ENCODE results near the gene NARS2.
"Not testable (repeated sequence)": the region's sequence is repeated elsewhere in the genome, so short reads cannot be mapped to it uniquely, and the experiment has no call there.

The NARS2 gene

GRCh38 chr11:78547931-78548705 lies 26.5 kb downstream of the NARS2 start:
- TF ChIP-seq POLR2A (IDR thresholded peaks at IDR 0.05; ENCODE audit: low read depth, low read length) = no peak
- FAIRE-seq (no peak), DNase-seq (ENCODE audit: insufficient read length, low spot score) (no peak)

GRCh38 chr11:78542007-78542406 lies 32.7 kb downstream of the NARS2 start:
- DNase-seq (ENCODE audit: insufficient read length, low spot score) = no peak
- no peak for TF ChIP-seq POLR2A (IDR thresholded peaks at IDR 0.05; ENCODE audit: low read depth, low read length)
- FAIRE-seq = no peak

GRCh38 chr11:78541537-78541936 lies 33.1 kb downstream of the NARS2 start:
- TF ChIP-seq POLR2A (IDR thresholded peaks at IDR 0.05; ENCODE audit: low read depth, low read length) = no peak
- FAIRE-seq = no peak
- DNase-seq (ENCODE audit: insufficient read length, low spot score) = no peak

- FAIRE-seq = no peak
- TF ChIP-seq POLR2A (IDR thresholded peaks at IDR 0.05; ENCODE audit: low read depth, low read length) = no peak
- no peak for DNase-seq (ENCODE audit: insufficient read length, low spot score)
Observed at GRCh38 chr11:78540256-78540655, 34.4 kb downstream of the NARS2 start.

- TF ChIP-seq POLR2A (IDR thresholded peaks at IDR 0.05; ENCODE audit: low read depth, low read length) = no peak
- DNase-seq (ENCODE audit: insufficient read length, low spot score) (no peak), FAIRE-seq (peak; percentile 11)
Observed at GRCh38 chr11:78539506-78539905, 35.2 kb downstream of the NARS2 start.

GRCh38 chr11:78536933-78537332 lies 37.7 kb downstream of the NARS2 start:
- peak; percentile 70 for FAIRE-seq
- no peak for DNase-seq (ENCODE audit: insufficient read length, low spot score)
- no peak for TF ChIP-seq POLR2A (IDR thresholded peaks at IDR 0.05; ENCODE audit: low read depth, low read length)

GRCh38 chr11:78535920-78536319 lies 38.7 kb downstream of the NARS2 start:
- DNase-seq (ENCODE audit: insufficient read length, low spot score) (no peak), FAIRE-seq (no peak)
- TF ChIP-seq POLR2A (IDR thresholded peaks at IDR 0.05; ENCODE audit: low read depth, low read length) = no peak

GRCh38 chr11:78535027-78535426 lies 39.6 kb downstream of the NARS2 start:
- no peak for TF ChIP-seq POLR2A (IDR thresholded peaks at IDR 0.05; ENCODE audit: low read depth, low read length)
- DNase-seq (ENCODE audit: insufficient read length, low spot score) = no peak
- FAIRE-seq = no peak

- no peak for DNase-seq (ENCODE audit: insufficient read length, low spot score)
- TF ChIP-seq POLR2A (IDR thresholded peaks at IDR 0.05; ENCODE audit: low read depth, low read length) = no peak
- peak; percentile 90 for FAIRE-seq
Observed at GRCh38 chr11:78533399-78533798, 41.3 kb downstream of the NARS2 start.

GRCh38 chr11:78532991-78533390 lies 41.7 kb downstream of the NARS2 start:
- DNase-seq (ENCODE audit: insufficient read length, low spot score) (no peak), FAIRE-seq (no peak)
- no peak for TF ChIP-seq POLR2A (IDR thresholded peaks at IDR 0.05; ENCODE audit: low read depth, low read length)

- FAIRE-seq (no peak), DNase-seq (ENCODE audit: insufficient read length, low spot score) (no peak)
- TF ChIP-seq POLR2A (IDR thresholded peaks at IDR 0.05; ENCODE audit: low read depth, low read length) = no peak
Observed at GRCh38 chr11:78526497-78527146, 48.0 kb downstream of the NARS2 start.

GRCh38 chr11:78525720-78526119 lies 48.9 kb downstream of the NARS2 start:
- no peak for FAIRE-seq
- no peak for DNase-seq (ENCODE audit: insufficient read length, low spot score)
- no peak for TF ChIP-seq POLR2A (IDR thresholded peaks at IDR 0.05; ENCODE audit: low read depth, low read length)

GRCh38 chr11:78520230-78520629 lies 54.4 kb downstream of the NARS2 start:
- no peak for DNase-seq (ENCODE audit: insufficient read length, low spot score)
- TF ChIP-seq POLR2A (IDR thresholded peaks at IDR 0.05; ENCODE audit: low read depth, low read length) = no peak
- peak; percentile 6 for FAIRE-seq

GRCh38 chr11:78516281-78516680 lies 58.4 kb downstream of the NARS2 start:
- FAIRE-seq (no peak), DNase-seq (ENCODE audit: insufficient read length, low spot score) (no peak)
- no peak for TF ChIP-seq POLR2A (IDR thresholded peaks at IDR 0.05; ENCODE audit: low read depth, low read length)

GRCh38 chr11:78514922-78515502 lies 59.7 kb downstream of the NARS2 start:
- no peak for FAIRE-seq
- no peak for DNase-seq (ENCODE audit: insufficient read length, low spot score)

GRCh38 chr11:78513085-78513484 lies 61.6 kb downstream of the NARS2 start:
- not testable (repeated sequence) for DNase-seq (ENCODE audit: insufficient read length, low spot score); FAIRE-seq

More at GRCh38 chr11:78514922-78515502, 59.7 kb downstream of the NARS2 start:
- TF ChIP-seq POLR2A (IDR thresholded peaks at IDR 0.05; ENCODE audit: low read depth, low read length) = no peak

Measured in H54 (cell line).